HG03442 (cell line): Measurements from ENCODE around the gene RETREG3.
A peak's percentile ranks its signal among the peaks of the same experiment; 100 is the strongest.

Experiments
- ATAC-seq: cut with Tn5 transposase; IDR thresholded peaks from one replicate; pipeline ENCODE4 v1.9.1; 2021; ENCODE audit warnings: mild to moderate bottlenecking, moderate library complexity; ENCODE audit not compliant: unreplicated experiment

Gene RETREG3

DNA sequence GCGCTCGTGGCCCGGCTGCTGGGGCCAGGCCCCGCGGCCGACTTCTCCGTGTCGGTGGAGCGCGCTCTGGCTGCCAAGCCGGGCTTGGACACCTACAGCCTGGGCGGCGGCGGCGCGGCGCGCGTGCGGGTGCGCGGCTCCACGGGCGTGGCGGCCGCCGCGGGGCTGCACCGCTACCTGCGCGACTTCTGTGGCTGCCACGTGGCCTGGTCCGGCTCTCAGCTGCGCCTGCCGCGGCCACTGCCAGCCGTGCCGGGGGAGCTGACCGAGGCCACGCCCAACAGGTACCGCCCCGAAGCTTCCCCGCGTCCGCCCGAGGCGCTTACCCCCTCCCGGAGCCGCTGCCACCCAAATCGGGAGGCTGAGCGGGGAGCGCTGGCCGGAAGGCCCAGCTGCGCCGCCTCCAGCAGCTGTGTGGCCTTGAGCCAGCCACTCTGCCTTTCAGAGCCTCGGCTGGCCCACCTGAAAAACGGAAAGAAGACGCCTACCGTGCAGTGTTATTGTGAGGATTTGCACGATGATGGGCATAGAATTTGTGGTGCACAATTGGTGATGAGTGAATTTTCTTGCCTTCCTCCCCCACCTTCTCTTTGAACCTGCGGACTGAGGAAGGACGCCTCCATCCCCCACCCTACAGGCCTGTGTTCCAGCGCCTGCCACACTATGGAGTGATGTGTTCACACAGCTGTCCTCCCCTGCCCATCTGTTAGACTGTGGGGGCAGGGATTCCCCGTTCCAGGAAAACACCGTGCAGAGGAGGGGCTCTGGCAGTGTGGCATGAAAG is 72.6 kb downstream of the RETREG3 start:
- peak; percentile 61 for ATAC-seq

DNA sequence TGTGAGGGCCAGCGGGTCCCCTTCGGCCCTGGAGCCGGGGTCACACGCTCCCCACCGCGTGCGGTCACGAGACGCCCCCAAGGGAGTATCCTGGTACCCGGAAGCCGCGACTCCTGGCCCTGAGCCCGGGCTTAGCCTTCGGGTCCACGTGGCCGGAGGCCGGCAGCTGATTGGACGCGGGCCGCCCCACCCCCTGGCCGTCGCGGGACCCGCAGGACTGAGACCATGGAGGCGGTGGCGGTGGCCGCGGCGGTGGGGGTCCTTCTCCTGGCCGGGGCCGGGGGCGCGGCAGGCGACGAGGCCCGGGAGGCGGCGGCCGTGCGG is 73.2 kb downstream of the RETREG3 start, which contains the start of gene NAGLU:
NAGLU (plus strand) TSS at position 194 of the 324 bp plus-strand sequence; CDS start at position 226, 32 bp downstream.
- ATAC-seq = peak; percentile 78

DNA sequence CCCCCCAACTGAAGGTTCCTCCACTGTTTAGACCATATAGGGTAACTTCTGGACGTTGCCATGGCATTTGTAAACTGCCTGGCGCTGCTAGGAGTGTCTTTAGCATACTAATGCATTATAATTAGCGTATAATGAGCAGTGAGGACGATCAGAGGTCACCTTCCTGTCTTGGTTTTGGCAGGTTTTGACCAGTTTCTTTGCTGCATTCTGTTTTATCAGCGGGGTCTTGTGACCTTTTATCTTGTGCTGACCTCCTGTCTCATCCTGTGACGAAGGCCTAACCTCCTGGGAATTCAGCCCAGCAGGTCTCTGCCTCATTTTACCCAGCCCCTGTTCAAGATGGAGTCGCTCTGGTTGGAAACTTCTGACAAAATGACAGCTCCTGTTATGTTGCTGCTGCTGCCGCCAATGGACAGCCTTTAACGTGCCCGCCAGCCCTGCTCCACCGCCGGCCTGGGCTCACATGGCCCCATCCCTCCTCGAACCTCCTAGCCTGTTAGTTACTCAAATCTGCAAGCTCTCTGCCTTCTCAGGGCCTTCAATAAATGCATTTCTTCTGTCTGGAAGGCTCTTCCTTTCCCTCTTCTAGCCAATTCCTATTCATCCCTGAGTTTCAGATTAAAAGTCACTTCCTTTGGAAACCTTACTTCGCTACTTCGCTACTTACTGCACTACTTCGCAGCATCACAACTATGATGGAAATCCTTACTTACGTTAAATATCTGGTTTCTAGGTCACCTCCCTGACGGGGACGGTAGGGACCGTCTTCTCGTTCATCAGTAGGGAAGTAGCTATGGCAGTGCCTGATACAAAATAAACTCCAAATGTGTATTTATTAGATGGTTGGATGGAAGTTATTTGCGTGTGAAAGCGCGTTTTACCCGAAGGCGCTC is 73.8 kb downstream of the RETREG3 start:
- peak; percentile 1 for ATAC-seq

DNA sequence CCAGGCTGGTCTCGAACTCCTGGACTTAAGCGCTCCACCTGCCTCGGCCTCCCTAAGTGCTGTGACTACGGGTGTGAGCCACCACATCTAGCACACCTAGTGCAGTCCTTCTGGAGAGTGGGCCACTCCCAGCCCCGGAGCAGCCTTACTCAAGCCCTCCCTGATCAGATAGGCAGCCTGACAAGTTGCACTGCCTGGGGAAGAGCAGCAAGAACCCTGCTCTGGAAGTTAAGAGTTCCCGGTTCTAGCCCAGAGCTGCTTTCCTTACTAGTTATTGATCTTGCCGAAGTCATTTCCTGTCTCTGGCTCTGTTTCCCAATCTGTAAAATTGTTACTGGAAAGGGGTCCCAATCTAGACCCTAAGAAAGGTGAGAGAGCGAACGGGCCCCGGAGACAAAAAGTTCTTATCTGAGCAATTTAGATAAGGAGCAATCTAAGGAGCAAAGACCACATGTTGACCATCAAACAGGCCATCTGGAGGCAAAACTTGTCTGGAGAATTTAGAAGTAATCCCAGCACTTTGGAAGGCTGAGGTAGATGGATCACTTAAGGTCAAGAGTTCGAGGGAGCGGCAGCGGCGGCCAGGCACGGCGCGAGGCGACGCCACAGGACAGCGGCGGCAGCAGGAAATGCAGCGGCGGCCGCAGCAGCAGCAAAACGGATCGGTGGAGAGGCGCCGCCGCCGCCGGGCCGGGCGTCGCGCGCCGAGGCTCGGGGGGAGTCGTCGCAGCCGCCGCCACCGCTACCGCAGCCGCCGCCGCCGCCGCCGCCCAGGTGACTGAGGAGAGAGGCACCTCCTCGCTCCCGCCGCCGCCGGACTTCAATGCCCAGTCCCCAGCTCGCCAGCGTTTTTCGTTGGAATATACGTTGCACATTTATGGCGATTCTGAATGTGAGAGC is 77.5 kb downstream of the RETREG3 start:
- ATAC-seq = no peak

DNA sequence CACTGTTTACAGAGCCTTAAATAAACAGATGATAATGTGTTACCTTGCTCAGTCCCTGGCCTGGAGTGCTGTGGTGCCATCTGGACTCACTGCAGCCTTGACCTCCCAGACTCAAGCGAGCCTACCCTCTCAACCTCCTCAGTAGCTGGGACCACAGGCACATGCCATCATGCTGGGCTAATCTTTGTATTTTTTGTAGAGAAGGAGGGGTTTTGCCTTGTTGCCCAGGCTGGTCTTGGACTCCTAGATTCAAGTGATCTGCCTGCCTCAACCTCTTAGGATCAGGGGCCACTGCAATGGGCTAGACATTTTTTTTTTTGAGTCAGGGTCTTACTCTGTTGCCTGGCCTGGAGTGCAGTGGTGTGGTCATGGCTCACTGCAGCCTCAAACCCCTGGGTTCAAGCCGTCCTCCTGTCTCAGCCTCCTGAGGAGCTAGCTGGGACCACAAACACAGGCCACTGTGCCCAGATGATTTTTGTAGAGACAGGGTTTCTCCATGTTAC is 78.2 kb downstream of the RETREG3 start:
- no peak for ATAC-seq
